GM23338 (cell line): ENCODE measurements around the gene MAOA. TPM values are rescaled to one million over a fixed set of nuclear protein-coding genes. Genes with fewer than 3 reads are reported as not detected.

Experiments
- ATAC-seq: fragments of 200-7000 bp; cut with Tn5 transposase; 3 replicates; pipeline ENCODE4 v1.9.1; 2020
- DNase-seq: peaks from one replicate; pipeline ENCODE4 v3.0.0-alpha.2; 2015; ENCODE audit warnings: low spot score
- H2AFZ ChIP-seq: fragments of 200-600 bp; sonication (generic); 2 replicates; pipeline ENCODE4 v1.8.0; 2016; ENCODE audit warnings: antibody characterized with exemption, mild to moderate bottlenecking, moderate library complexity
- H3F3A ChIP-seq: fragments of 200-600 bp; sonication (generic); replicated peaks from 2 replicates; pipeline ENCODE4 v1.8.0; 2017; ENCODE audit warnings: antibody characterized with exemption, mixed run types, low read depth
- H3K27ac ChIP-seq: fragments of 200-600 bp; sonication (generic); 2 replicates; pipeline ENCODE4 v1.6.1; 2016; ENCODE audit warnings: low read depth
- H3K27me3 ChIP-seq: fragments of 200-600 bp; sonication (generic); 2 replicates; pipeline ENCODE4 v1.8.0; 2016; ENCODE audit warnings: mild to moderate bottlenecking, mixed run types, moderate library complexity; ENCODE audit not compliant: insufficient read depth
- H3K36me3 ChIP-seq: fragments of 200-600 bp; sonication (generic); 2 replicates; pipeline ENCODE4 v1.8.0; 2016; ENCODE audit warnings: mild to moderate bottlenecking; ENCODE audit not compliant: insufficient read depth
- H3K4me1 ChIP-seq: fragments of 200-600 bp; sonication (generic); 2 replicates; pipeline ENCODE4 v1.8.0; 2016; ENCODE audit warnings: mild to moderate bottlenecking, moderate library complexity; ENCODE audit not compliant: insufficient read depth
- H3K4me2 ChIP-seq: fragments of 200-600 bp; sonication (generic); 2 replicates; pipeline ENCODE4 v1.7.1; 2017; ENCODE audit warnings: mixed run types
- H3K4me3 ChIP-seq: fragments of 200-600 bp; sonication (generic); 2 replicates; pipeline ENCODE4 v1.6.1; 2016; ENCODE audit warnings: mixed run types
- H3K79me2 ChIP-seq: fragments of 200-600 bp; sonication (generic); replicated peaks from 2 replicates; pipeline ENCODE4 v1.8.0; 2017; ENCODE audit warnings: mild to moderate bottlenecking; ENCODE audit not compliant: insufficient read depth
- H3K9me2 ChIP-seq: fragments of 200-600 bp; sonication (generic); 2 replicates; pipeline ENCODE4 v1.8.0; 2017; ENCODE audit not compliant: insufficient read depth
- H4K20me1 ChIP-seq: fragments of 200-600 bp; sonication (generic); replicated peaks from 2 replicates; pipeline ENCODE4 v1.8.0; 2017; ENCODE audit warnings: mild to moderate bottlenecking; ENCODE audit not compliant: insufficient read depth
- H3K27ac Mint-ChIP-seq: 2 replicates; pipeline ENCODE4 v1.8.0; 2020; ENCODE audit warnings: inconsistent platforms, mild to moderate bottlenecking, moderate library complexity, mixed read lengths
- H3K27me3 Mint-ChIP-seq: 3 replicates; pipeline ENCODE4 v1.8.0; 2022; ENCODE audit warnings: low read depth, mild to moderate bottlenecking, moderate library complexity, mixed read lengths, inconsistent platforms; ENCODE audit not compliant: insufficient read depth, poor library complexity
- H3K36me3 Mint-ChIP-seq: 3 replicates; pipeline ENCODE4 v1.8.0; 2021; ENCODE audit warnings: low read depth, mild to moderate bottlenecking, inconsistent platforms, moderate library complexity, mixed read lengths
- H3K4me1 Mint-ChIP-seq: 3 replicates; pipeline ENCODE4 v1.8.0; 2020; ENCODE audit warnings: mild to moderate bottlenecking, inconsistent platforms, mixed read lengths
- H3K4me3 Mint-ChIP-seq: 3 replicates; pipeline ENCODE4 v1.8.0; 2021; ENCODE audit warnings: moderate library complexity, mild to moderate bottlenecking, inconsistent platforms, mixed read lengths
- H3K9me3 Mint-ChIP-seq: 3 replicates; pipeline ENCODE4 v1.8.0; 2020; ENCODE audit warnings: moderate library complexity, mild to moderate bottlenecking, inconsistent platforms, mixed read lengths
- CREB1 ChIP-seq: fragments of 250-450 bp; sonication (Bioruptor Pico); IDR thresholded peaks from 2 replicates; pipeline ENCODE4 v1.5.0; 2020; ENCODE audit warnings: low read depth, mild to moderate bottlenecking, moderate library complexity
- EZH2 ChIP-seq: fragments of 200-600 bp; sonication (generic); IDR thresholded peaks from one replicate; pipeline ENCODE4 v1.8.0; 2017; ENCODE audit warnings: antibody characterized with exemption, mild to moderate bottlenecking, low read depth; ENCODE audit not compliant: unreplicated experiment
- EZH2phosphoT487 ChIP-seq: fragments of 200-600 bp; sonication (generic); IDR thresholded peaks from one replicate; pipeline ENCODE4 v1.8.1; 2018; ENCODE audit warnings: antibody characterized with exemption; ENCODE audit not compliant: unreplicated experiment
- JUNB ChIP-seq: IDR thresholded peaks from one replicate; pipeline ENCODE4 v1.6.1; 2016; ENCODE audit warnings: antibody characterized with exemption; ENCODE audit not compliant: unreplicated experiment
- NANOG ChIP-seq: IDR thresholded peaks from 2 replicates; pipeline ENCODE4 v1.6.1; 2016; ENCODE audit warnings: antibody characterized with exemption, borderline replicate concordance
- POLR2AphosphoS5 ChIP-seq: IDR thresholded peaks from 2 replicates; pipeline ENCODE4 v1.6.1; 2016; ENCODE audit warnings: antibody characterized with exemption, low read depth
- STAT1 ChIP-seq: IDR thresholded peaks from one replicate; pipeline ENCODE4 v1.6.1; 2016; ENCODE audit warnings: antibody characterized with exemption; ENCODE audit not compliant: unreplicated experiment
- ZNF114 ChIP-seq: fragments of 250-450 bp; sonication (Bioruptor Pico); IDR thresholded peaks from 2 replicates; pipeline ENCODE4 v1.5.0; 2020; ENCODE audit warnings: mild to moderate bottlenecking, moderate library complexity
- ZNF331 ChIP-seq: fragments of 250-450 bp; sonication (Bioruptor Pico); IDR thresholded peaks from 2 replicates; pipeline ENCODE4 v1.5.0; 2020; ENCODE audit warnings: low read depth, mild to moderate bottlenecking, moderate library complexity
- polyA plus RNA-seq: library from polyadenylated mRNA; unstranded; fragments of >200 nt; fragmentation: Nextera tagmentation; extraction: Ambion mirVana; gene quantifications from 2 replicates; pipeline ENCODE4 v1.2.1, GENCODE V29; 2016
- total RNA-seq: library from RNA; depleted of rRNA; stranded (reverse); fragments of >200 nt; shearing (Covaris generic); gene quantifications from 2 replicates; pipeline ENCODE4 v1.2.3, GENCODE V29; 2014
- TF ChIP-seq, protein P1 (sequence below): IDR thresholded peaks from 2 replicates; pipeline ENCODE4 v1.6.1; 2016; ENCODE audit warnings: antibody characterized with exemption
- TF ChIP-seq, protein P2 (sequence below): fragments of 250-450 bp; sonication (Bioruptor Pico); IDR thresholded peaks from 2 replicates; pipeline ENCODE4 v1.5.0; 2020; ENCODE audit warnings: mild to moderate bottlenecking, moderate library complexity
- TF ChIP-seq, protein P3 (sequence below): IDR thresholded peaks from one replicate; pipeline ENCODE4 v1.6.1; 2018; ENCODE audit warnings: antibody characterized with exemption; ENCODE audit not compliant: unreplicated experiment
- TF ChIP-seq, protein P4 (sequence below), 2 experiments: fragments of 200-600 bp in 1 of 2; sonication (generic) in 1 of 2; conservative IDR thresholded peaks; 2 replicates each; pipeline versions ENCODE4 v1.5.1 to v1.6.1; 2016 to 2017; ENCODE audit warnings: antibody characterized with exemption in 2 of 2, low read depth in 2 of 2, mild to moderate bottlenecking in 2 of 2, moderate library complexity in 1 of 2

MAOA gene
- total and polyA plus RNA-seq, 2 experiments from 2014 or later = 3.2 to 5.2 TPM

DNA sequence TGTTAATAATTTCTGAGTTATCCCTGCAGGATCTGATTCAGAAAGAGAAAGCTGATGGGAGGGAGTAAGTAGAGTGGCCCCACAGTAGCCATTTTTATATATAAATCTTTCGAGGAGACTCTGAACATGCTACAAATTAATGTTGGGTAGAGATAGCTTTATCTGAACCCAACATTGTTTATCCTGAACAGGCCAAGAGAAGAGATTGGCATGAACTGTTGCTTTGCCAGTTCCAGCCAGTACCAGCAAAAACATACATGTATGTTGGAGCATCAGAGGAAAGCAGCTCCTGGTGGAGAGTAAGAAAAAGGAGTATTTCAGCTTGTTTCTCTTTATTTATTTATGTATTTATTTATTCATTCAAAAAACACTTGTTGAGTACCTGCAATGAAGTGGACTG lies 1.6 kb downstream of the MAOA start:
- Mint-ChIP-seq H3K27ac (no peak overlapping the region), H3K9me3 (no peaks in the 10 kb centered on the region), H3K27me3 (peaks cover 5% of the 10 kb centered on the region), H3K36me3 (no peaks in the 10 kb centered on the region), H3K4me1 (no peaks in the 10 kb centered on the region), H3K4me3 (no peak overlapping the region)
- Histone ChIP-seq H3K4me2 (no peak overlapping the region), H3K9me2 (no peaks in the 10 kb centered on the region), H3K4me1 (no peaks in the 10 kb centered on the region), H3K79me2 (no peaks in the 10 kb centered on the region), H3K4me3 (no peak overlapping the region), H3K36me3 (no peaks in the 10 kb centered on the region), H4K20me1 (no peaks in the 10 kb centered on the region), H3K27ac (no peak overlapping the region), H2AFZ (no peak overlapping the region), H3K27me3 (no peaks in the 10 kb centered on the region), H3F3A (no peaks in the 10 kb centered on the region)
- TF ChIP-seq NANOG (no peak), JUNB (no peak), EZH2 (no peak), EZH2phosphoT487 (no peak), CREB1 (CRISPR knock-in tag) (no peak), STAT1 (no peak), POLR2AphosphoS5 (no peak), ZNF114 (no peak), ZNF331 (CRISPR knock-in tag) (no peak)
- TF ChIP-seq, protein P1, sequence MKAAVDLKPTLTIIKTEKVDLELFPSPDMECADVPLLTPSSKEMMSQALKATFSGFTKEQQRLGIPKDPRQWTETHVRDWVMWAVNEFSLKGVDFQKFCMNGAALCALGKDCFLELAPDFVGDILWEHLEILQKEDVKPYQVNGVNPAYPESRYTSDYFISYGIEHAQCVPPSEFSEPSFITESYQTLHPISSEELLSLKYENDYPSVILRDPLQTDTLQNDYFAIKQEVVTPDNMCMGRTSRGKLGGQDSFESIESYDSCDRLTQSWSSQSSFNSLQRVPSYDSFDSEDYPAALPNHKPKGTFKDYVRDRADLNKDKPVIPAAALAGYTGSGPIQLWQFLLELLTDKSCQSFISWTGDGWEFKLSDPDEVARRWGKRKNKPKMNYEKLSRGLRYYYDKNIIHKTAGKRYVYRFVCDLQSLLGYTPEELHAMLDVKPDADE = no peak
- TF ChIP-seq, protein P2, sequence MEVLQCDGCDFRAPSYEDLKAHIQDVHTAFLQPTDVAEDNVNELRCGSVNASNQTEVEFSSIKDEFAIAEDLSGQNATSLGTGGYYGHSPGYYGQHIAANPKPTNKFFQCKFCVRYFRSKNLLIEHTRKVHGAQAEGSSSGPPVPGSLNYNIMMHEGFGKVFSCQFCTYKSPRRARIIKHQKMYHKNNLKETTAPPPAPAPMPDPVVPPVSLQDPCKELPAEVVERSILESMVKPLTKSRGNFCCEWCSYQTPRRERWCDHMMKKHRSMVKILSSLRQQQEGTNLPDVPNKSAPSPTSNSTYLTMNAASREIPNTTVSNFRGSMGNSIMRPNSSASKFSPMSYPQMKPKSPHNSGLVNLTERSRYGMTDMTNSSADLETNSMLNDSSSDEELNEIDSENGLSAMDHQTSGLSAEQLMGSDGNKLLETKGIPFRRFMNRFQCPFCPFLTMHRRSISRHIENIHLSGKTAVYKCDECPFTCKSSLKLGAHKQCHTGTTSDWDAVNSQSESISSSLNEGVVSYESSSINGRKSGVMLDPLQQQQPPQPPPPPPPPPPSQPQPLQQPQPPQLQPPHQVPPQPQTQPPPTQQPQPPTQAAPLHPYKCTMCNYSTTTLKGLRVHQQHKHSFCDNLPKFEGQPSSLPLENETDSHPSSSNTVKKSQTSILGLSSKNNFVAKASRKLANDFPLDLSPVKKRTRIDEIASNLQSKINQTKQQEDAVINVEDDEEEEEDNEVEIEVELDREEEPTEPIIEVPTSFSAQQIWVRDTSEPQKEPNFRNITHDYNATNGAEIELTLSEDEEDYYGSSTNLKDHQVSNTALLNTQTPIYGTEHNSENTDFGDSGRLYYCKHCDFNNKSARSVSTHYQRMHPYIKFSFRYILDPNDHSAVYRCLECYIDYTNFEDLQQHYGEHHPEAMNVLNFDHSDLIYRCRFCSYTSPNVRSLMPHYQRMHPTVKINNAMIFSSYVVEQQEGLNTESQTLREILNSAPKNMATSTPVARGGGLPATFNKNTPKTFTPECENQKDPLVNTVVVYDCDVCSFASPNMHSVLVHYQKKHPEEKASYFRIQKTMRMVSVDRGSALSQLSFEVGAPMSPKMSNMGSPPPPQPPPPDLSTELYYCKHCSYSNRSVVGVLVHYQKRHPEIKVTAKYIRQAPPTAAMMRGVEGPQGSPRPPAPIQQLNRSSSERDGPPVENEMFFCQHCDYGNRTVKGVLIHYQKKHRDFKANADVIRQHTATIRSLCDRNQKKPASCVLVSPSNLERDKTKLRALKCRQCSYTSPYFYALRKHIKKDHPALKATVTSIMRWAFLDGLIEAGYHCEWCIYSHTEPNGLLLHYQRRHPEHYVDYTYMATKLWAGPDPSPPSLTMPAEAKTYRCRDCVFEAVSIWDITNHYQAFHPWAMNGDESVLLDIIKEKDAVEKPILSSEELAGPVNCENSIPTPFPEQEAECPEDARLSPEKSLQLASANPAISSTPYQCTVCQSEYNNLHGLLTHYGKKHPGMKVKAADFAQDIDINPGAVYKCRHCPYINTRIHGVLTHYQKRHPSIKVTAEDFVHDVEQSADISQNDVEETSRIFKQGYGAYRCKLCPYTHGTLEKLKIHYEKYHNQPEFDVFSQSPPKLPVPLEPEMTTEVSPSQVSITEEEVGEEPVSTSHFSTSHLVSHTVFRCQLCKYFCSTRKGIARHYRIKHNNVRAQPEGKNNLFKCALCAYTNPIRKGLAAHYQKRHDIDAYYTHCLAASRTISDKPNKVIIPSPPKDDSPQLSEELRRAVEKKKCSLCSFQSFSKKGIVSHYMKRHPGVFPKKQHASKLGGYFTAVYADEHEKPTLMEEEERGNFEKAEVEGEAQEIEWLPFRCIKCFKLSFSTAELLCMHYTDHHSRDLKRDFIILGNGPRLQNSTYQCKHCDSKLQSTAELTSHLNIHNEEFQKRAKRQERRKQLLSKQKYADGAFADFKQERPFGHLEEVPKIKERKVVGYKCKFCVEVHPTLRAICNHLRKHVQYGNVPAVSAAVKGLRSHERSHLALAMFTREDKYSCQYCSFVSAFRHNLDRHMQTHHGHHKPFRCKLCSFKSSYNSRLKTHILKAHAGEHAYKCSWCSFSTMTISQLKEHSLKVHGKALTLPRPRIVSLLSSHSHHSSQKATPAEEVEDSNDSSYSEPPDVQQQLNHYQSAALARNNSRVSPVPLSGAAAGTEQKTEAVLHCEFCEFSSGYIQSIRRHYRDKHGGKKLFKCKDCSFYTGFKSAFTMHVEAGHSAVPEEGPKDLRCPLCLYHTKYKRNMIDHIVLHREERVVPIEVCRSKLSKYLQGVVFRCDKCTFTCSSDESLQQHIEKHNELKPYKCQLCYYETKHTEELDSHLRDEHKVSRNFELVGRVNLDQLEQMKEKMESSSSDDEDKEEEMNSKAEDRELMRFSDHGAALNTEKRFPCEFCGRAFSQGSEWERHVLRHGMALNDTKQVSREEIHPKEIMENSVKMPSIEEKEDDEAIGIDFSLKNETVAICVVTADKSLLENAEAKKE (CRISPR knock-in tag) = no peak
- TF ChIP-seq, protein P3, sequence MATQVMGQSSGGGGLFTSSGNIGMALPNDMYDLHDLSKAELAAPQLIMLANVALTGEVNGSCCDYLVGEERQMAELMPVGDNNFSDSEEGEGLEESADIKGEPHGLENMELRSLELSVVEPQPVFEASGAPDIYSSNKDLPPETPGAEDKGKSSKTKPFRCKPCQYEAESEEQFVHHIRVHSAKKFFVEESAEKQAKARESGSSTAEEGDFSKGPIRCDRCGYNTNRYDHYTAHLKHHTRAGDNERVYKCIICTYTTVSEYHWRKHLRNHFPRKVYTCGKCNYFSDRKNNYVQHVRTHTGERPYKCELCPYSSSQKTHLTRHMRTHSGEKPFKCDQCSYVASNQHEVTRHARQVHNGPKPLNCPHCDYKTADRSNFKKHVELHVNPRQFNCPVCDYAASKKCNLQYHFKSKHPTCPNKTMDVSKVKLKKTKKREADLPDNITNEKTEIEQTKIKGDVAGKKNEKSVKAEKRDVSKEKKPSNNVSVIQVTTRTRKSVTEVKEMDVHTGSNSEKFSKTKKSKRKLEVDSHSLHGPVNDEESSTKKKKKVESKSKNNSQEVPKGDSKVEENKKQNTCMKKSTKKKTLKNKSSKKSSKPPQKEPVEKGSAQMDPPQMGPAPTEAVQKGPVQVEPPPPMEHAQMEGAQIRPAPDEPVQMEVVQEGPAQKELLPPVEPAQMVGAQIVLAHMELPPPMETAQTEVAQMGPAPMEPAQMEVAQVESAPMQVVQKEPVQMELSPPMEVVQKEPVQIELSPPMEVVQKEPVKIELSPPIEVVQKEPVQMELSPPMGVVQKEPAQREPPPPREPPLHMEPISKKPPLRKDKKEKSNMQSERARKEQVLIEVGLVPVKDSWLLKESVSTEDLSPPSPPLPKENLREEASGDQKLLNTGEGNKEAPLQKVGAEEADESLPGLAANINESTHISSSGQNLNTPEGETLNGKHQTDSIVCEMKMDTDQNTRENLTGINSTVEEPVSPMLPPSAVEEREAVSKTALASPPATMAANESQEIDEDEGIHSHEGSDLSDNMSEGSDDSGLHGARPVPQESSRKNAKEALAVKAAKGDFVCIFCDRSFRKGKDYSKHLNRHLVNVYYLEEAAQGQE = no peak
- TF ChIP-seq, protein P4, sequence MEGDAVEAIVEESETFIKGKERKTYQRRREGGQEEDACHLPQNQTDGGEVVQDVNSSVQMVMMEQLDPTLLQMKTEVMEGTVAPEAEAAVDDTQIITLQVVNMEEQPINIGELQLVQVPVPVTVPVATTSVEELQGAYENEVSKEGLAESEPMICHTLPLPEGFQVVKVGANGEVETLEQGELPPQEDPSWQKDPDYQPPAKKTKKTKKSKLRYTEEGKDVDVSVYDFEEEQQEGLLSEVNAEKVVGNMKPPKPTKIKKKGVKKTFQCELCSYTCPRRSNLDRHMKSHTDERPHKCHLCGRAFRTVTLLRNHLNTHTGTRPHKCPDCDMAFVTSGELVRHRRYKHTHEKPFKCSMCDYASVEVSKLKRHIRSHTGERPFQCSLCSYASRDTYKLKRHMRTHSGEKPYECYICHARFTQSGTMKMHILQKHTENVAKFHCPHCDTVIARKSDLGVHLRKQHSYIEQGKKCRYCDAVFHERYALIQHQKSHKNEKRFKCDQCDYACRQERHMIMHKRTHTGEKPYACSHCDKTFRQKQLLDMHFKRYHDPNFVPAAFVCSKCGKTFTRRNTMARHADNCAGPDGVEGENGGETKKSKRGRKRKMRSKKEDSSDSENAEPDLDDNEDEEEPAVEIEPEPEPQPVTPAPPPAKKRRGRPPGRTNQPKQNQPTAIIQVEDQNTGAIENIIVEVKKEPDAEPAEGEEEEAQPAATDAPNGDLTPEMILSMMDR (conservative IDR thresholded peaks at IDR 0.05; ENCODE audit: low read depth in 2 of 2) = no peak
- ATAC-seq (no peak), DNase-seq (no peak)
